ENCODE measurements around the gene DACT3.

DNA sequence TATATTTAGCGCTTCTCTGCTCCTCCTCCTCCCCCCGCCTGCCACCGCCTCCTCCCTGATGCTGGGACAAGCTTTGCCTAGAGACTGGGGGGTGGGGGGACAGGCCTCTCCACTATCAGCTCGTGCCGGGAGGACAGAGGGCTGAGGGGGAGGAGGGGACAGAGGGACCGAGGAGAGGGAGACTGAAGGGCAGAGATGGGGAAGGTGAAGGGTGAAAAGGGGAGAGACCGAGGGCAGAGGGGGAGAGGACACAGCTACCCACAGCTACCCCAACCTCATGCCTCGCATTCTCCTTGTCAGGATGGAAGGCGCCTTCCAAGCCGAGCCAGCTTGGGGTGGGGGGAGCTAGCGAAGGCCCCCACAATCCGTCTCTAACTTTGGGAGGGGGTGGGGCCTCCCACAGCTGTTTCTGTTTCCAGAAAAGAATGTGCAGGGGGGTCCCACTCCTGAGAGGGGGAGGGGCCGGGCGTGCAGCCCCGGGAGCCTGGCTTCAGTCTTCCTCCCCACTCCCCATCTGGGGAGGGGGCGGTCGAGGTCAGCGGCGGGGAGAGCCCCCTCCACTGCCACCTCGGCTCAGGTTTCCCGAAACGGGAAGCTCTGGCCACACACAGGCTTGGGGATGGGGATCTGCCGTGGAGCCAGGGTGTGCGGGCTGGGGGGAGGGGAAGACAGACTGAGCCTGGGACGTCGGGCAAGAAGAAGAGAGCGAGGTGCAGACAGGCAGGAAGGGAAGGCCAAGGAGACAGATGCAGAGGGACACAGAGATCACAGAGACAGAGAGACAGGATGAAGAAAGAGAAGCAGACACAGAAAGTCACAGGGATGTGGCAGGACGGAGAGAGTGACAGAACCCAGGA lies 1.6 kb downstream of the DACT3 start:
- TF ChIP-seq EP300 (IDR thresholded peaks at IDR 0.05) (no peak), POLR2A (IDR thresholded peaks at IDR 0.05) (no peak)
- TF ChIP-seq, protein P1, sequence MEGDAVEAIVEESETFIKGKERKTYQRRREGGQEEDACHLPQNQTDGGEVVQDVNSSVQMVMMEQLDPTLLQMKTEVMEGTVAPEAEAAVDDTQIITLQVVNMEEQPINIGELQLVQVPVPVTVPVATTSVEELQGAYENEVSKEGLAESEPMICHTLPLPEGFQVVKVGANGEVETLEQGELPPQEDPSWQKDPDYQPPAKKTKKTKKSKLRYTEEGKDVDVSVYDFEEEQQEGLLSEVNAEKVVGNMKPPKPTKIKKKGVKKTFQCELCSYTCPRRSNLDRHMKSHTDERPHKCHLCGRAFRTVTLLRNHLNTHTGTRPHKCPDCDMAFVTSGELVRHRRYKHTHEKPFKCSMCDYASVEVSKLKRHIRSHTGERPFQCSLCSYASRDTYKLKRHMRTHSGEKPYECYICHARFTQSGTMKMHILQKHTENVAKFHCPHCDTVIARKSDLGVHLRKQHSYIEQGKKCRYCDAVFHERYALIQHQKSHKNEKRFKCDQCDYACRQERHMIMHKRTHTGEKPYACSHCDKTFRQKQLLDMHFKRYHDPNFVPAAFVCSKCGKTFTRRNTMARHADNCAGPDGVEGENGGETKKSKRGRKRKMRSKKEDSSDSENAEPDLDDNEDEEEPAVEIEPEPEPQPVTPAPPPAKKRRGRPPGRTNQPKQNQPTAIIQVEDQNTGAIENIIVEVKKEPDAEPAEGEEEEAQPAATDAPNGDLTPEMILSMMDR (IDR thresholded peaks at IDR 0.05): no peak

All from stomach (tissue), 4 donors.